ENCODE results near the gene RAP1B. TPM values are rescaled to one million over a fixed set of nuclear protein-coding genes. Genes with fewer than 3 reads are reported as not detected.

The RAP1B gene
- total and polyA plus RNA-seq, 2 of the 13 experiments (the other 11 are each of a cell fraction or from before 2014, with no cell fraction given) = 71.1 to 92.7 TPM

GRCh38 chr12:68699486-68699885, 88.8 kb downstream of the RAP1B start:
- BruUV-seq (replicated peaks) = no TSS peak
- TF ChIP-seq GABPB1 (CRISPR knock-in tag; IDR thresholded peaks at IDR 0.05) (no peak), SRSF4 (IDR thresholded peaks at IDR 0.05; ENCODE audit: low read depth, low read length, poor library complexity, severe bottlenecking) (no peak), ZNF570 (CRISPR knock-in tag; IDR thresholded peaks at IDR 0.05; ENCODE audit: borderline replicate concordance) (no peak), JUN (CRISPR knock-in tag; IDR thresholded peaks at IDR 0.05) (no peak), IKZF4 (CRISPR knock-in tag; IDR thresholded peaks at IDR 0.05; ENCODE audit: borderline replicate concordance, low read depth, not compliant biosample characterization) (no peak), ZNF850 (CRISPR knock-in tag; conservative IDR thresholded peaks at IDR 0.05) (no peak), ZNF598 (CRISPR knock-in tag; IDR thresholded peaks at IDR 0.05; ENCODE audit: borderline replicate concordance) (no peak), ZNF138 (CRISPR knock-in tag; IDR thresholded peaks at IDR 0.05; ENCODE audit: low read depth) (no peak), KMT2B (CRISPR knock-in tag; IDR thresholded peaks at IDR 0.05) (no peak), SKI (IDR thresholded peaks at IDR 0.05; ENCODE audit: partially characterized antibody) (no peak), MEF2D (CRISPR knock-in tag; IDR thresholded peaks at IDR 0.05) (no peak), SALL1 (CRISPR knock-in tag; IDR thresholded peaks at IDR 0.05) (no peak), ZNF282 (IDR thresholded peaks at IDR 0.05; ENCODE audit: partially characterized antibody) (no peak), POLR2AphosphoS5 (IDR thresholded peaks at IDR 0.05; ENCODE audit: low read depth, low read length) (no peak)
- no peak overlapping the region for H3K4me3 ChIP-seq (replicated peaks in 1 of 3; ENCODE audit: insufficient read depth in 1 of 3, low read depth in 2 of 3, low read length in 3 of 3)
- no peaks in the 10 kb centered on the region for H3K4me1 ChIP-seq (ENCODE audit: insufficient read depth, low read length)
- POLR2A ChIA-PET = no interaction called here
- no peak overlapping the region for H2AFZ ChIP-seq (ENCODE audit: low read length)
- intact Hi-C loops (cut with micrococcal nuclease; ENCODE audit: unreplicated experiment) (no loop called here), in situ Hi-C loops (cut with HindIII; ENCODE audit: extremely low pct_ligation_motif_present, low pct_unique_long_range_greater_than_20kb) (no loop called here)
- no peak overlapping the region for H3K4me2 ChIP-seq (ENCODE audit: low read depth, low read length)
- no peaks in the 10 kb centered on the region for H3K9me3 ChIP-seq (ENCODE audit: low read length)
- no peak overlapping the region for H3K27ac ChIP-seq (ENCODE audit: extremely low read length, insufficient read depth, low read length)
- no peak for FAIRE-seq
- DNase-seq (ENCODE audit: low spot score) = no peak
- no peaks in the 10 kb centered on the region for H3K27me3 ChIP-seq (ENCODE audit: control insufficient read depth in 1 of 2, insufficient read depth in 2 of 2, low read length in 2 of 2)
- peaks cover 7 to 54% of the 10 kb centered on the region in 2 experiments; a peak in 4 of 5 replicates for H3K36me3 ChIP-seq (replicated peaks in 1 of 2; ENCODE audit: control insufficient read depth in 1 of 2, insufficient read depth in 2 of 2, low read length in 2 of 2)
- H3K79me2 ChIP-seq (ENCODE audit: insufficient read depth, low read length) = no peaks in the 10 kb centered on the region
- CTCF ChIA-PET (ENCODE audit: low intra/inter-chr PET ratio, low total read pairs) = no interaction called here
- no peaks in the 10 kb centered on the region for H4K20me1 ChIP-seq (ENCODE audit: insufficient read depth, low read length)
- 95% methylated on average over 1 of the region's 1 CpG for WGBS (ENCODE audit: low lambda C conversion rate)
- ATAC-seq = no peak
- no peak overlapping the region for H3K9ac ChIP-seq (ENCODE audit: insufficient read depth, low read depth, low read length)

Small RNAs within 50 kb of the gene (small RNA-seq; reads per million reads assigned to genes)
- gene RF00017 (ENCODE audit: insufficient read depth in 2 of 3, insufficient read length in 3 of 3, low read depth in 2 of 3, low replicate concordance in 1 of 3) = 0 reads per million in 3 experiments
- 0 reads per million in 3 experiments for gene SNORA70G (ENCODE audit: insufficient read depth in 2 of 3, insufficient read length in 3 of 3, low read depth in 2 of 3, low replicate concordance in 1 of 3)

Other genes starting within 250 kb of the RAP1B start
- gene NUP107, start 76.1 kb downstream of the RAP1B start, total RNA-seq (2016; rRNA removed; fragmentation: Illumina TruSeq; extraction: Trizol) = 100 and 125 TPM in 2 replicates
- gene NUP107, start 76.1 kb downstream of the RAP1B start, polyA plus RNA-seq (2011; rRNA removed) = 42.2 and 54.7 TPM in 2 replicates
- gene SLC35E3, start 135.3 kb downstream of the RAP1B start, total RNA-seq (2016; rRNA removed; fragmentation: Illumina TruSeq; extraction: Trizol) = 12.2 and 22.1 TPM in 2 replicates
- 10.2 and 13.0 TPM in 2 replicates for gene SLC35E3, start 135.3 kb downstream of the RAP1B start, polyA plus RNA-seq (2011; rRNA removed)
- gene MDM2, start 197.3 kb downstream of the RAP1B start, total RNA-seq (2016; rRNA removed; fragmentation: Illumina TruSeq; extraction: Trizol) = 314 and 466 TPM in 2 replicates
- gene MDM2, start 197.3 kb downstream of the RAP1B start, polyA plus RNA-seq (2011; rRNA removed) = 23.9 and 29.3 TPM in 2 replicates

Measured in HepG2 (cell line).